ENCODE measurements around the gene ENPP7. TPM values are rescaled to one million over a fixed set of nuclear protein-coding genes. Genes with fewer than 3 reads are reported as not detected.

Gene ENPP7
- total and polyA plus RNA-seq, 8 donors = 0.05 to 0.15 (median 0.12) TPM; not detected in 3

DNA sequence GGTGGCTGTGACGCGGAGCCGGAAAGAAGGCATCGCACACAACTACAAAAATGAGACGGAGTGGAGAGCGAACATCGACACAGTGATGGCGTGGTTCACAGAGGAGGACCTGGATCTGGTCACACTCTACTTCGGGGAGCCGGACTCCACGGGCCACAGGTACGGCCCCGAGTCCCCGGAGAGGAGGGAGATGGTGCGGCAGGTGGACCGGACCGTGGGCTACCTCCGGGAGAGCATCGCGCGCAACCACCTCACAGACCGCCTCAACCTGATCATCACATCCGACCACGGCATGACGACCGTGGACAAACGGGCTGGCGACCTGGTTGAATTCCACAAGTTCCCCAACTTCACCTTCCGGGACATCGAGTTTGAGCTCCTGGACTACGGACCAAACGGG is 4.4 kb downstream of the ENPP7 start:
- Histone ChIP-seq H3K27ac (no peak overlapping the region), H3K4me1 (no peaks in the 10 kb centered on the region), H3K36me3 (no peaks in the 10 kb centered on the region), H3K9me3 (no peaks in the 10 kb centered on the region), H3K27me3 (no peaks in the 10 kb centered on the region), H3K4me3 (no peak overlapping the region)
- 89 to 96% methylated on average over 32 of the region's 32 CpGs for WGBS, 2 donors
- FAIRE-seq (no peak), ATAC-seq (no peak), DNase-seq (no peak)
- TF ChIP-seq, protein P1, sequence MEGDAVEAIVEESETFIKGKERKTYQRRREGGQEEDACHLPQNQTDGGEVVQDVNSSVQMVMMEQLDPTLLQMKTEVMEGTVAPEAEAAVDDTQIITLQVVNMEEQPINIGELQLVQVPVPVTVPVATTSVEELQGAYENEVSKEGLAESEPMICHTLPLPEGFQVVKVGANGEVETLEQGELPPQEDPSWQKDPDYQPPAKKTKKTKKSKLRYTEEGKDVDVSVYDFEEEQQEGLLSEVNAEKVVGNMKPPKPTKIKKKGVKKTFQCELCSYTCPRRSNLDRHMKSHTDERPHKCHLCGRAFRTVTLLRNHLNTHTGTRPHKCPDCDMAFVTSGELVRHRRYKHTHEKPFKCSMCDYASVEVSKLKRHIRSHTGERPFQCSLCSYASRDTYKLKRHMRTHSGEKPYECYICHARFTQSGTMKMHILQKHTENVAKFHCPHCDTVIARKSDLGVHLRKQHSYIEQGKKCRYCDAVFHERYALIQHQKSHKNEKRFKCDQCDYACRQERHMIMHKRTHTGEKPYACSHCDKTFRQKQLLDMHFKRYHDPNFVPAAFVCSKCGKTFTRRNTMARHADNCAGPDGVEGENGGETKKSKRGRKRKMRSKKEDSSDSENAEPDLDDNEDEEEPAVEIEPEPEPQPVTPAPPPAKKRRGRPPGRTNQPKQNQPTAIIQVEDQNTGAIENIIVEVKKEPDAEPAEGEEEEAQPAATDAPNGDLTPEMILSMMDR (IDR thresholded peaks at IDR 0.05) = no peak
- intact Hi-C loops (cut with DNase I) = no loop called here

DNA sequence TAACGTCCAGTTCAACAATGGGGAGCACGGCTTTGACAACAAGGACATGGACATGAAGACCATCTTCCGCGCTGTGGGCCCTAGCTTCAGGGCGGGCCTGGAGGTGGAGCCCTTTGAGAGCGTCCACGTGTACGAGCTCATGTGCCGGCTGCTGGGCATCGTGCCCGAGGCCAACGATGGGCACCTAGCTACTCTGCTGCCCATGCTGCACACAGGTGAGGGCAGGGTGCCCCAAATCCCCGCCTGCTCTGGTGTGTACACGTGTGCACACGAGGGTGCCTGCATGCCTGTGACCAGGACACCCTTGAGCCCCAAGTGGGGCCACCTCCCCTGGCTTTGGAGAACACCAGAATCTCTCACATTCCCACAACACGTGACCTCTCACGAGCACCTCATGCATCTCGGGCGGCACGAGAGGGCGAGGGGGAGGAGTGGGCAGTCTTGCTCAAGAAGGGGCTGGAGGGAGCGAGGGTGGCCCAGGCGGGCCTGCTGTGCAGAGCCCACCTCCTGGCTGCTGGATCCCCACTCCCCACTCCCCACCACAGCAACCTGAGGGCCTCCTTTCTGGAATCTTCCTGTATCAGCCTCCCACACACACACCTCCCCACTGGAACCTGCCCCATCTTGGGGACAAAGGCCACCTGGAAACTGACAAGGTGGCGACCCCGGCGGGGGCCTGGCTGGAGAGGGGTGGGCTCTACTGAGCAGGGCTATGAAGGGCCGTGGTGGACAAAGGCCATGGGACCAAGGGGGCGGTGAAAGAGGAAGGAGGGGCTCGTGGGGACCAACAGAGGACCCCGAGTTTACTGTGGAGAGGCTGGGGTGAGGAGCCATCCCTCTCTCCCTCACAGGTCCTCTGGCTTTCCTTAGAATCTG is 6.5 kb downstream of the ENPP7 start:
- no peaks in the 10 kb centered on the region for H3K9me3 ChIP-seq
- no peak overlapping the region for H3K27ac ChIP-seq
- WGBS, 2 donors = 72 to 84% methylated on average over 28 to 30 of the region's 30 CpGs
- no peak overlapping the region for H3K4me3 ChIP-seq
- ATAC-seq = no peak
- H3K36me3 ChIP-seq = no peaks in the 10 kb centered on the region
- FAIRE-seq = no peak
- H3K27me3 ChIP-seq = no peaks in the 10 kb centered on the region
- peaks cover 0 to 10% (median 0%) of the 10 kb centered on the region in 3 donors for H3K4me1 ChIP-seq
- no peak for DNase-seq
- TF ChIP-seq, protein P1 (IDR thresholded peaks at IDR 0.05) = no peak
- intact Hi-C loops (cut with DNase I) = no loop called here

DNA sequence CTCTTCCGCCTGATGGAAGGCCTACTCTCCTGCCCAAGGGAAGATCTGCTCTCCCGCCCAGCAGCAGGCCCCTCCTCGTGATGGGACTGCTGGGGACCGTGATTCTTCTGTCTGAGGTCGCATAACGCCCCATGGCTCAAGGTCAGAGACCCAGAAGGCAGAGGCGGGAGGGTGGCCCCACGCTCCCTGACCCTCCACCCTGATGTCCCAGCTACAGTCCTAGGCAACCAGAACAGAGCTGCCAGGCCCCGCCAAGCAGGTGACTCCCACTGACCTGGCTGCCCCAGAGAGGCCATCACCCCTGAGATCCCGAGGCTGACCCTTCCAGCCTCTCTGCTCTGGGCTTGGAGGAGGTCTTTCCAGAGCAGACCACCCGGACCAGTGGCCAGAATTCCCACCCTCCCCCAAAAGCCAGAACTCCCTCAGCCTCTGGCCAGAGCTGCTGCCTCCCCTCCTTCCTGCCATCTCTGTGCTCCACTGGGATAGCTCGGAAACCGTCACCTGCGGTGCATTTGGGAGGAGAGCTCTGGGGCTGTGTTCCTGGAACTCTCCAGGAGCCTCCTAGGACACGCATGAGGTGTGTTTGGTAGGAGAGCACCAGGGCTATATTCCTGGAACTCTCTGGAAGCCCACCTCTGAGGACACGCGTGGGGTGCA is 7.3 kb downstream of the ENPP7 start:
- no peak for DNase-seq
- no peaks in the 10 kb centered on the region for H3K27me3 ChIP-seq
- no peak for ATAC-seq
- H3K9me3 ChIP-seq = no peaks in the 10 kb centered on the region
- H3K27ac ChIP-seq = peak overlapping the region in 1 of 4 donors; percentile 81
- no peaks in the 10 kb centered on the region for H3K36me3 ChIP-seq
- no peak overlapping the region for H3K4me3 ChIP-seq
- no peak for FAIRE-seq
- intact Hi-C loops (cut with DNase I) = no loop called here
- TF ChIP-seq, protein P1 (IDR thresholded peaks at IDR 0.05) = no peak
- 72 to 80% methylated on average over 17 of the region's 17 CpGs for WGBS, 2 donors
- H3K4me1 ChIP-seq = peaks cover 0 to 10% (median 0%) of the 10 kb centered on the region in 3 donors

DNA sequence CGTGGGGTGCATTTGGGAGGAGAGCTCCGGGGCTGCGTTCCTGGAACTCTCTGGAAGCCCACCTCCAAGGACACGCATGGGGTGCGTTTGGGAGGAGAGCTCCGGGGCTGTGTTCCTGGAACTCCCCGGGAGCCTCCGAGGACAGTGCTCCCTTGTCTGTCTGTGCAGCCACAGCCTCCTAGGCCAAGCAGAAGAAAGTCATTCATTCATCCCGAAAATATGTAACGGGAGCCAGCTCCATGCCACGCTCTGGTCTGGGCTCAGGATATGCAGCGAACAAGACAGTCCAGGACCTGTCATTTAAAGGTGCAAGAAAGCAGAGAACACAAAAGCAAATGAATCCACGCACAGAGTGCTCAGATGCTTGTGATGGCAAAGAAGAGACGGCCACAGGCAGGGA is 7.9 kb downstream of the ENPP7 start:
- FAIRE-seq = no peak
- Histone ChIP-seq H3K4me1 (peaks cover 0 to 10% (median 0%) of the 10 kb centered on the region in 3 donors), H3K4me3 (no peak overlapping the region), H3K27ac (peak overlapping the region; percentile 45 to 81 (median 68)), H3K27me3 (no peaks in the 10 kb centered on the region), H3K9me3 (no peaks in the 10 kb centered on the region), H3K36me3 (no peaks in the 10 kb centered on the region)
- WGBS, 2 donors = 52 to 54% methylated on average over 14 of the region's 14 CpGs
- ATAC-seq = no peak
- no peak for DNase-seq
- intact Hi-C loops (cut with DNase I) = no loop called here
- TF ChIP-seq, protein P1 (IDR thresholded peaks at IDR 0.05) = no peak

Data from pancreas (tissue), 10 donors.